ENCODE measurements around the gene OR5K3.
A peak's percentile ranks its signal among the peaks of the same experiment; 100 is the strongest.
"Not testable (repeated sequence)": the region's sequence is repeated elsewhere in the genome, so short reads cannot be mapped to it uniquely, and the experiment has no call there.

The OR5K3 gene

GRCh38 chr3:98390366-98390765 lies at the start of gene OR5K3:
Gene OR5K3 (plus strand): TSS chr3:98390666. CDS start chr3:98390666, 0 bp downstream.
- DNase-seq = no peak
- intact Hi-C loops (cut with DNase I) = no loop called here

GRCh38 chr3:98341758-98342157 lies 48.7 kb upstream of the OR5K3 start:
- intact Hi-C loops (cut with DNase I) = no loop called here
- no peak for DNase-seq

- intact Hi-C loops (cut with DNase I) = no loop called here
- no peak for DNase-seq
Observed at GRCh38 chr3:98343647-98344507, 46.6 kb upstream of the OR5K3 start.

- no peak for DNase-seq
- intact Hi-C loops (cut with DNase I) = no loop called here
Observed at GRCh38 chr3:98350082-98350481, 40.4 kb upstream of the OR5K3 start.

- intact Hi-C loops (cut with DNase I) = no loop called here
- no peak for DNase-seq
Observed at GRCh38 chr3:98353554-98353953, 36.9 kb upstream of the OR5K3 start, which contains the start of gene OR5K4. Gene OR5K4 (plus strand): TSS chr3:98353854. CDS start chr3:98353854, 0 bp downstream.

- no peak for DNase-seq
- intact Hi-C loops (cut with DNase I) = no loop called here
Observed at GRCh38 chr3:98359250-98359649, 31.2 kb upstream of the OR5K3 start.

GRCh38 chr3:98359993-98360675 lies 30.3 kb upstream of the OR5K3 start:
- no peak for DNase-seq
- intact Hi-C loops (cut with DNase I) = no loop called here

- intact Hi-C loops (cut with DNase I) = no loop called here
- no peak for DNase-seq
Observed at GRCh38 chr3:98360681-98361080, 29.8 kb upstream of the OR5K3 start.

- DNase-seq = no peak
- intact Hi-C loops (cut with DNase I) = no loop called here
Observed at GRCh38 chr3:98361289-98361688, 29.2 kb upstream of the OR5K3 start.

- intact Hi-C loops (cut with DNase I) = no loop called here
Observed at GRCh38 chr3:98367464-98368246, 22.8 kb upstream of the OR5K3 start.

GRCh38 chr3:98371186-98371585 lies 19.3 kb upstream of the OR5K3 start:
- intact Hi-C loops (cut with DNase I) = no loop called here
- no peak for DNase-seq

More at GRCh38 chr3:98367464-98368246, 22.8 kb upstream of the OR5K3 start:
- DNase-seq = no peak

- intact Hi-C loops (cut with DNase I) = no loop called here
- DNase-seq = no peak
Observed at GRCh38 chr3:98371853-98372252, 18.6 kb upstream of the OR5K3 start.

GRCh38 chr3:98372445-98372844 lies 18.0 kb upstream of the OR5K3 start:
- intact Hi-C loops (cut with DNase I) = no loop called here
- DNase-seq = no peak

GRCh38 chr3:98376631-98377030 lies 13.8 kb upstream of the OR5K3 start:
- intact Hi-C loops (cut with DNase I) = no loop called here
- DNase-seq = no peak

- no peak for DNase-seq
- intact Hi-C loops (cut with DNase I) = no loop called here
Observed at GRCh38 chr3:98388147-98388546, 2.3 kb upstream of the OR5K3 start.

- DNase-seq = peak in 8 of 10 donors; percentile 25 to 90 (median 55)
- intact Hi-C loops (cut with DNase I) = no loop called here
Observed at GRCh38 chr3:98395101-98395500, 4.6 kb downstream of the OR5K3 start.

- DNase-seq; intact Hi-C loops (cut with DNase I): not testable (repeated sequence)
Observed at GRCh38 chr3:98396482-98396881, 6.0 kb downstream of the OR5K3 start.

GRCh38 chr3:98398513-98398912 lies 8.0 kb downstream of the OR5K3 start:
- intact Hi-C loops (cut with DNase I) = no loop called here
- no peak for DNase-seq

- DNase-seq = no peak
- intact Hi-C loops (cut with DNase I) = no loop called here
Observed at GRCh38 chr3:98402507-98402906, 12.0 kb downstream of the OR5K3 start.

- no peak for DNase-seq
- intact Hi-C loops (cut with DNase I) = no loop called here
Observed at GRCh38 chr3:98404010-98404409, 13.5 kb downstream of the OR5K3 start.

- no peak for DNase-seq
- intact Hi-C loops (cut with DNase I) = no loop called here
Observed at GRCh38 chr3:98406034-98406433, 15.6 kb downstream of the OR5K3 start.
